ENCODE measurements around the gene THBS2.

Gene THBS2

GRCh38 chr6:169236988-169237387 lies 16.7 kb downstream of the THBS2 start:
- peaks cover 76 to 100% of the 10 kb centered on the region in 2 experiments for H3K36me3 ChIP-seq (ENCODE audit: control insufficient read depth in 1 of 2, insufficient read depth in 2 of 2, low read depth in 1 of 2, low read length in 2 of 2)
- H3K9me3 ChIP-seq (ENCODE audit: control insufficient read depth, low read length) = no peaks in the 10 kb centered on the region
- H3K79me1 ChIP-seq (replicated peaks; ENCODE audit: low read length, poor library complexity, severe bottlenecking) = no peaks in the 10 kb centered on the region
- no peak overlapping the region for H3K4me3 ChIP-seq (ENCODE audit: insufficient read depth in 1 of 2, low read depth in 1 of 2, low read length in 2 of 2)
- H3K4ac ChIP-seq (ENCODE audit: low read depth in 1 of 2, low read length in 2 of 2) = no peak overlapping the region
- DNase-seq = no peak
- H3K4me1 ChIP-seq (ENCODE audit: control insufficient read depth, insufficient read depth, low read depth, low read length) = no peaks in the 10 kb centered on the region
- H3K27me3 ChIP-seq (ENCODE audit: control insufficient read depth in 1 of 2, insufficient read depth in 1 of 2, low read length in 2 of 2) = no peaks in the 10 kb centered on the region
- H2AFZ ChIP-seq (ENCODE audit: low read depth, low read length) = no peak overlapping the region
- H3K23ac ChIP-seq (ENCODE audit: low read length in 2 of 2) = no peak overlapping the region
- H3K4me2 ChIP-seq (ENCODE audit: low read length, poor library complexity, severe bottlenecking) = no peak overlapping the region
- H2BK15ac ChIP-seq (ENCODE audit: low read depth, poor library complexity, severe bottlenecking) = no peak overlapping the region
- no peak overlapping the region for H3K9ac ChIP-seq (ENCODE audit: low read length)
- no peak overlapping the region for H2BK5ac ChIP-seq (ENCODE audit: low read depth, low read length, poor library complexity, severe bottlenecking)
- WGBS = 82% methylated on average over 17 of the region's 17 CpGs
- no peak overlapping the region for H3K18ac ChIP-seq (ENCODE audit: low read depth in 1 of 2, low read length in 2 of 2)
- H4K91ac ChIP-seq (ENCODE audit: low read length) = no peak overlapping the region
- no peak overlapping the region for H2BK120ac ChIP-seq (ENCODE audit: low read depth, low read length)
- no peak overlapping the region for H4K8ac ChIP-seq (ENCODE audit: low read length)
- no peak overlapping the region for H3K27ac ChIP-seq (ENCODE audit: low read length, poor library complexity, severe bottlenecking)
- H3K14ac ChIP-seq (ENCODE audit: low read length in 2 of 2) = no peak overlapping the region
- no peak overlapping the region for H2BK12ac ChIP-seq (ENCODE audit: low read length in 2 of 2)
- no peak overlapping the region for H2AK5ac ChIP-seq (ENCODE audit: low read length, severe bottlenecking)

- Histone ChIP-seq H3K9ac (ENCODE audit: low read length) (no peak overlapping the region), H4K8ac (ENCODE audit: low read length) (no peak overlapping the region), H3K4ac (ENCODE audit: low read depth in 1 of 2, low read length in 2 of 2) (no peak overlapping the region), H3K4me1 (ENCODE audit: control insufficient read depth, insufficient read depth, low read depth, low read length) (no peaks in the 10 kb centered on the region), H2BK120ac (ENCODE audit: low read depth, low read length) (no peak overlapping the region), H4K91ac (ENCODE audit: low read length) (no peak overlapping the region), H2BK5ac (ENCODE audit: low read depth, low read length, poor library complexity, severe bottlenecking) (no peak overlapping the region), H3K36me3 (ENCODE audit: control insufficient read depth in 1 of 2, insufficient read depth in 2 of 2, low read depth in 1 of 2, low read length in 2 of 2) (peaks cover 76 to 100% of the 10 kb centered on the region in 2 experiments), H3K9me3 (ENCODE audit: control insufficient read depth, low read length) (no peaks in the 10 kb centered on the region), H3K14ac (ENCODE audit: low read length in 2 of 2) (no peak overlapping the region), H2AFZ (ENCODE audit: low read depth, low read length) (no peak overlapping the region), H3K79me1 (replicated peaks; ENCODE audit: low read length, poor library complexity, severe bottlenecking) (no peaks in the 10 kb centered on the region), H3K27ac (ENCODE audit: low read length, poor library complexity, severe bottlenecking) (no peak overlapping the region), H3K4me3 (ENCODE audit: insufficient read depth in 1 of 2, low read depth in 1 of 2, low read length in 2 of 2) (no peak overlapping the region), H3K4me2 (ENCODE audit: low read length, poor library complexity, severe bottlenecking) (no peak overlapping the region), H3K23ac (ENCODE audit: low read length in 2 of 2) (no peak overlapping the region), H2AK5ac (ENCODE audit: low read length, severe bottlenecking) (no peak overlapping the region), H2BK12ac (ENCODE audit: low read length in 2 of 2) (no peak overlapping the region), H2BK15ac (ENCODE audit: low read depth, poor library complexity, severe bottlenecking) (no peak overlapping the region), H3K18ac (ENCODE audit: low read depth in 1 of 2, low read length in 2 of 2) (no peak overlapping the region), H3K27me3 (ENCODE audit: control insufficient read depth in 1 of 2, insufficient read depth in 1 of 2, low read length in 2 of 2) (no peaks in the 10 kb centered on the region)
- DNase-seq = no peak
- WGBS = 72% methylated on average over 8 of the region's 8 CpGs
Observed at GRCh38 chr6:169236545-169236944, 17.1 kb downstream of the THBS2 start.

DNA sequence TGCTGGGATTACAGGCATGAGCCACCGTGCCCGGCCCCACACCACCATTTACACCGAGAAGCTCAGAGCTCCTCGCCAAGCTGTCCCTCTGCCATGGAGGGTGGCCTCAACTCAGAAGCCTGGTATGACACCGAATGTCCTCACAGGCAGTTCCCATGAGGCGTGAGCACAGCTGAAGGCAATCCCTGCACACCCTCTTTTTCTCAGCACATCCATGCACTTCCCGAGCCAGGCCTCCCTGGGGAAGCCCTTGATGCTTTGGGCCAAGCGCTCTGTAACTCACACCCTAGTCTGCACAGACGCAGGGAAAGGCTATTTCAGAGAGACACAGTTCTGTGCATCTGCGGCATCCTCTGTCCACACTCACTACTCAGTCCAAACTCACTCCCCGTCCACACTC lies 18.4 kb downstream of the THBS2 start:
- no peak overlapping the region for H3K4ac ChIP-seq (ENCODE audit: low read depth in 1 of 2, low read length in 2 of 2)
- H3K79me1 ChIP-seq (replicated peaks; ENCODE audit: low read length, poor library complexity, severe bottlenecking) = no peaks in the 10 kb centered on the region
- no peak overlapping the region for H3K4me2 ChIP-seq (ENCODE audit: low read length, poor library complexity, severe bottlenecking)
- no peak overlapping the region for H3K9ac ChIP-seq (ENCODE audit: low read length)
- H2BK15ac ChIP-seq (ENCODE audit: low read depth, poor library complexity, severe bottlenecking) = no peak overlapping the region
- H4K8ac ChIP-seq (ENCODE audit: low read length) = no peak overlapping the region
- H2BK5ac ChIP-seq (ENCODE audit: low read depth, low read length, poor library complexity, severe bottlenecking) = no peak overlapping the region
- H3K27ac ChIP-seq (ENCODE audit: low read length, poor library complexity, severe bottlenecking) = no peak overlapping the region
- H3K9me3 ChIP-seq (ENCODE audit: control insufficient read depth, low read length) = no peaks in the 10 kb centered on the region
- no peak overlapping the region for H2AFZ ChIP-seq (ENCODE audit: low read depth, low read length)
- peaks cover 71 to 100% of the 10 kb centered on the region in 2 experiments for H3K36me3 ChIP-seq (ENCODE audit: control insufficient read depth in 1 of 2, insufficient read depth in 2 of 2, low read depth in 1 of 2, low read length in 2 of 2)
- H3K18ac ChIP-seq (ENCODE audit: low read depth in 1 of 2, low read length in 2 of 2) = no peak overlapping the region
- no peak overlapping the region for H3K23ac ChIP-seq (ENCODE audit: low read length in 2 of 2)
- DNase-seq = no peak
- H3K4me3 ChIP-seq (ENCODE audit: insufficient read depth in 1 of 2, low read depth in 1 of 2, low read length in 2 of 2) = no peak overlapping the region
- H2AK5ac ChIP-seq (ENCODE audit: low read length, severe bottlenecking) = no peak overlapping the region
- H3K4me1 ChIP-seq (ENCODE audit: control insufficient read depth, insufficient read depth, low read depth, low read length) = no peaks in the 10 kb centered on the region
- no peak overlapping the region for H2BK120ac ChIP-seq (ENCODE audit: low read depth, low read length)
- H3K27me3 ChIP-seq (ENCODE audit: control insufficient read depth in 1 of 2, insufficient read depth in 1 of 2, low read length in 2 of 2) = no peaks in the 10 kb centered on the region
- no peak overlapping the region for H3K14ac ChIP-seq (ENCODE audit: low read length in 2 of 2)
- no peak overlapping the region for H4K91ac ChIP-seq (ENCODE audit: low read length)
- 89% methylated on average over 11 of the region's 11 CpGs for WGBS
- no peak overlapping the region for H2BK12ac ChIP-seq (ENCODE audit: low read length in 2 of 2)

- no peaks in the 10 kb centered on the region for H3K79me1 ChIP-seq (replicated peaks; ENCODE audit: low read length, poor library complexity, severe bottlenecking)
- H3K27me3 ChIP-seq (ENCODE audit: control insufficient read depth in 1 of 2, insufficient read depth in 1 of 2, low read length in 2 of 2) = no peaks in the 10 kb centered on the region
- H2AK5ac ChIP-seq (ENCODE audit: low read length, severe bottlenecking) = no peak overlapping the region
- no peak overlapping the region for H3K4me2 ChIP-seq (ENCODE audit: low read length, poor library complexity, severe bottlenecking)
- H2BK5ac ChIP-seq (ENCODE audit: low read depth, low read length, poor library complexity, severe bottlenecking) = no peak overlapping the region
- H3K4me3 ChIP-seq (ENCODE audit: insufficient read depth in 1 of 2, low read depth in 1 of 2, low read length in 2 of 2) = no peak overlapping the region
- H3K23ac ChIP-seq (ENCODE audit: low read length in 2 of 2) = no peak overlapping the region
- H3K36me3 ChIP-seq (ENCODE audit: control insufficient read depth in 1 of 2, insufficient read depth in 2 of 2, low read depth in 1 of 2, low read length in 2 of 2) = peaks cover 71 to 100% of the 10 kb centered on the region in 2 experiments
- no peak overlapping the region for H3K14ac ChIP-seq (ENCODE audit: low read length in 2 of 2)
- DNase-seq = no peak
- no peaks in the 10 kb centered on the region for H3K9me3 ChIP-seq (ENCODE audit: control insufficient read depth, low read length)
- no peak overlapping the region for H3K27ac ChIP-seq (ENCODE audit: low read length, poor library complexity, severe bottlenecking)
- WGBS = 97% methylated on average over 14 of the region's 18 CpGs
- no peak overlapping the region for H3K18ac ChIP-seq (ENCODE audit: low read depth in 1 of 2, low read length in 2 of 2)
- H2BK120ac ChIP-seq (ENCODE audit: low read depth, low read length) = no peak overlapping the region
- no peak overlapping the region for H2BK15ac ChIP-seq (ENCODE audit: low read depth, poor library complexity, severe bottlenecking)
- no peak overlapping the region for H2AFZ ChIP-seq (ENCODE audit: low read depth, low read length)
- H4K8ac ChIP-seq (ENCODE audit: low read length) = no peak overlapping the region
- H2BK12ac ChIP-seq (ENCODE audit: low read length in 2 of 2) = no peak overlapping the region
- no peak overlapping the region for H3K9ac ChIP-seq (ENCODE audit: low read length)
- H3K4me1 ChIP-seq (ENCODE audit: control insufficient read depth, insufficient read depth, low read depth, low read length) = no peaks in the 10 kb centered on the region
- H4K91ac ChIP-seq (ENCODE audit: low read length) = no peak overlapping the region
- H3K4ac ChIP-seq (ENCODE audit: low read depth in 1 of 2, low read length in 2 of 2) = no peak overlapping the region
Observed at GRCh38 chr6:169234634-169235033, 19.0 kb downstream of the THBS2 start.
